NCI-H187 (cell line): ENCODE data around the gene PEX5L.

Experiments used
- DNase-seq, 2 experiments: peaks; one replicate each; lab custom pipeline; 2025; lab: John Stamatoyannopoulos, UW

The PEX5L gene

DNA sequence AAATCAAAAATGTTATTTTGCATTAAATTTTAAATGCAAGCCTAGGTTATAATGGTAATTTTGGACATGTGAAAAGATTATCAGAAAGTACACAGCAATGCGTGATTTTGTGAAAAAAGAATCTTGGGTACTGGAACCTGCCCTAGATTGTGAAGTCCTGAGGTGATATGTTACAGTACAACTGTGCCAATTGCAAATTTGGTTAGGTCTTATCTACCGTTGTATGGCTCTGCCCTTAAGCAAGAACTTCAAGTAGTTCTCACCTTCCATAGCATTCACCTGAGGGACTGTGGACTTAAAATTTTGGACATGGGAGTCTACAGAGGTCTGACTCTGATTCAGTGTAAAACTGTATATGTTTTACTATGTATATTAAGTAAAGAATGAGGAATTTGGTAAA lies 140.2 kb downstream of the PEX5L start:
- DNase-seq, result no peak

- DNase-seq, result no peak
These were observed 141.4 kb downstream of the PEX5L start for GRCh38 chr3:179895330-179895729.

DNA sequence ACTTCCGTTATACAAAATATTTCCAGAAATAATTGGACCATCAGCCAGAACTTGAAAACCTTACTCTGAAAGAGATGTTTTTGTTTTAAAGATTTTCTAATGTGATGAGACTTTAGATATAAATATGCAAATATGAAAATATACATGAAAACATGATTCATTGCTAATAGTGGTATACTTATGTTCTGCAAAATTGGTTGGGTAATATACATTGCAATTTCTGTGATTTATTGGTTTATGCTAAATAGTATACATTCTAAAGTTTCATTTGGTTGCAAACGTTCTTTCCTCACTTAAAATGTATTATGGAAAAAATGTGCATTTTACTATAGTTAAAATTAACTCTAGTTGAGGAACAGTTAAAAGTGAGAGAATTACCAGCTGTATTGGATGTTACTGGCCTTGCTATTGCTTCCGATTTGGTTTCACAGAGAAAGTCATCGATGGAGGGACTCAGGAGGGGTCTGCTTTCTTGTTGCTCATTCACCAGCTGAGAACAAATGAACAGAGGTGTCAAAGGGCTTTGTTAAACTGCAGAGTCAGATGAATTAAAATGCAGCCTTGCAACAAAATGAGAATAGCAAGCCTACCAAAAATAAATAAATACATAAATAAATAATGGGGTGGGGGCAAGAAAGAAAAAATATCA lies 149.3 kb downstream of the PEX5L start:
- DNase-seq, result no peak

- no peak for DNase-seq
These were observed 150.8 kb downstream of the PEX5L start for GRCh38 chr3:179885950-179886349.

- no peak for DNase-seq
These were observed 152.6 kb downstream of the PEX5L start for GRCh38 chr3:179884136-179884535.

DNA sequence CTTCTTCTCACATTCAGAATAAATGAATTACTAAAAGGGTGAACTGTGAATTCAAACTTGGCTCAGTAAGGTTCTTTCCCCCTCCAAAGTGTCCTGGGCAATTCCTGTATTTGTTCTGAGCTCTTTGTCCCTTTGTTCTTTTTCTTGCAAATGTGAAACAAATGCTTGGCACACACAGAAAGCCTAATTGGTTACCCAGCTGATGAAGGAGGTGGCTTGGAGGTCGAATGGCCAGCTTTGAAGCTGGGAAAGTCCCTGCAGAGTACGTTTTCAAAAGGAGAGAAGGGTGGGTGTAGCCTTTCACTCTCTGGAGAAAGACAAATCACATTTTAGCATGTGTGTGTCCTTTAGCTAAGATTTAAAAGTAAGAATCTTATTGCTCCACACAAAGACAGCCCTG lies 154.4 kb downstream of the PEX5L start:
- no peak for DNase-seq

GRCh38 chr3:179881791-179882190 lies 154.9 kb downstream of the PEX5L start:
- no peak for DNase-seq

DNA sequence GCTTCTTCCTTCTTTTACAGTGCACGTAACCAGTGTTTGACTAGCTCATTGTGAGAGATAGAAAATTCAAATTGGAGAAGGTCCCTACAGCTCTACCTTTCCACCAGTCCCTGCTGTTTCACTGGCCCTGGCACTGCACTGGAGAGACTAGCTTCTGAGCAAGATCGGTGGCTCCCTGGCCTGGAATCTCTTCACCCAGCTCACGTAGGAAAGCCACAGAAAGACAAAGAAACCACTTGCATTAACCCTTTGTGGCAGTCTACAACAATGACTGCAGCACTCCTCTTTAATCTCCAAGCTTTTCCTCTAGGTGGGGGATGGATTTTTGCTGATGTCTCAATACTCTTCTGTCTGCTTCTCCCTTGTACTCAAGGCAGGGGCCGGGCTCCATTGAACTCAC lies 155.9 kb downstream of the PEX5L start:
- DNase-seq, result no peak

- no peak for DNase-seq
These were observed 160.3 kb downstream of the PEX5L start for GRCh38 chr3:179876440-179876839.

DNA sequence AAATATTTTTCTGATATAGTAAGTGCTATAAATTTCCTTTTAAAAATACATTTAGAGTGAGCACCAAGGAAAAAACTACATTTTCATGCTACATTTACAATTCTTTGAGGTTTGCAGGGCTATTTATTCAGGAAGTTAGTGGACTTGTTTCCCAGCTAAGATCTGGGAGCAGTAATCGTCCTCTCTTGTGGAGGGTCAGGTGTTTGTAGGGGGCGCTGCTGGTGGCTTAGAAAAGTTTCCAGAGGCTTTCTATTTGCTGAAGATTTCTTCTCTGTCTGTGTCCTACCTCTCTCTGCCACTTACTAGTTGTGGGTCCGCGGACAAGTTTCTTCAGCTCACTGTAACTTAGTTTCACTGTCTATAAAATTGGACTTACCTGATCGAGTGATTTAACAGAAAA lies 163.9 kb downstream of the PEX5L start:
- DNase-seq, result no peak

DNA sequence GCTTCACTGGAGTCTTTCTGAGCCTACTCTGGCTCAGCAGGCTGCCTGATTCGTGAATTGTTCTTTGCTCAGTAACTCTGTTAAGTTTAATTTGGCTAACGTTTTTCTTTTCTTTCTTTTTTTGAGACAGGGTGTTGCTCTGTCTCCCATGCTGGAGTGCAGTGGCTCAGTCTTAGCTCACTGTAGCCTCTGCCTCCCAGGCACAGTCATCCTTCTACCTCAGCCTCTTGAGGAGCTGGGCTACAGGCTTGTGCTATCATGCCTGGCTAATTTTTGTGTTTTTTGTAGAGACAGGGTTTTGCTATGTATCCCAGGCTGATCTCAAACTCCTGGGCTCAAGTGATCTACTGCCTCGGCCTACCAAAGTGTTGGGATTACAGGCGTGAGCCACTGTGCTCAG lies 165.0 kb downstream of the PEX5L start:
- DNase-seq, result no peak

DNA sequence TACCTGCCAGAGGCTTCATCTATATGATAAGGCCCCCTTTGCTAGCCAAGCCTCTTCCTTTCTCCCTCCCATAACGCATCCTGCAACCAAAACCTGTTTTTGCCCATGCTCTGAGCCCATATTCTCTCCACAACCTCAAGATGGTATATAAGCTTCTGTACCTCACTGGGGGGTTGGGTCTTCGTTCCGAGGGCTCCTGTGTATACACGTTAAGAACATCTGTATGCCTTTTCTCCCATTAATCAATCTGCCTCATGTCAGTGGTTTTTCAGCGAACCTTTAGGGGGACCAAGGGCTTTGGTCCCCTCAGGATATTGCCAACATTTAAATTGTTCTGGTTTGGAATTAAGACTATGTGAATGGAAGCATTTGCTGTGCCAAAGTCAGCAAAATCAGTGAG lies 168.0 kb downstream of the PEX5L start:
- no peak for DNase-seq

DNA sequence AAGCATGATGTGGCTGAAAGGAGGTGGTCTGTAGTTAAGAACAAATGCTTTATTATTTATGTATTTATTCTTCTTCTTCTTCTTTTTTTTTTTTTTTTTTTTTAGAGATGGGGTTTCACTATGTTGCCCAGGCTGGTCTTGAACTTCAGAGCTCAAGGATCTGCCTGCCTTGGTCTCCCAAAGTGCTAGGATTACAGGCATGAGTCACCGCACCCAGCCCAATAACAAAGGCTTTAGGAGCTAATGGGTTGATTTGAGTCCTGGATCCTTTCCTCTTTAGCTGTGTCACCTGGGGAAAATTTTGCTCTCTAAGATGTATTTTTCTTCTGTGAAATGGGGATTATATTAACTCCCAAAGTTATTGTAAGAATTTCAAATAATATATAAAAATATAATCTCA lies 168.8 kb downstream of the PEX5L start:
- no peak for DNase-seq

DNA sequence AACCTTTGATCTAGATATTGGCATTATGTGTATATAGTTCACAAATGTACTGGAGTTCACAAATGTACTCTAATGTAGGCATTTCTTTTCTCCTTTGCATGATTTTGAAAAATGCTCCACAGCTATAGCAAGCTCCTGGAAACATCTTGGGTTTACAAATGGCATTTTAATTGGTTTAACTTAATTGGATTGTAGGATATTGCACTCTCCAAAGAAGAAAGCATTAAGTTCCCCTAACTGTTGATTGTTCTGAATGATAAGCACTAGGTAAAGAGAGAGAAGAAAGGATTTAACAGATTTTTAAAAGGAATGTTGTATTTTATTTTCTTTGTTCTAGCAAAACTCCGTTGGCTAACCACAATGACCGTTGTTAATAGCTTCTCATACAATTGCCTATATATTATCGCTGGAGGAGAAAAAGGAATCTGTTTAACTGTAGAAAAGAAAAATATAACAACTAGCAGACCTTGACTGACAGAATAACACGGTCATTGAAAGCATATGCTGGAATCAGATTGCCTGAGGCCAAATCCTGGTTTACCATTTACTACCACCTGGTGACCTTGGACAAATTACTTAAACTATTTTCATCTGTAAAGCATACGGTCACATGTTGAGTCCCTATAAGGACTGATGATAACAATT lies 170.8 kb downstream of the PEX5L start:
- DNase-seq, result no peak

- DNase-seq, result no peak
These were observed 174.8 kb downstream of the PEX5L start for GRCh38 chr3:179861953-179862352.

- DNase-seq, result no peak
These were observed 175.4 kb downstream of the PEX5L start for GRCh38 chr3:179861292-179861691.

DNA sequence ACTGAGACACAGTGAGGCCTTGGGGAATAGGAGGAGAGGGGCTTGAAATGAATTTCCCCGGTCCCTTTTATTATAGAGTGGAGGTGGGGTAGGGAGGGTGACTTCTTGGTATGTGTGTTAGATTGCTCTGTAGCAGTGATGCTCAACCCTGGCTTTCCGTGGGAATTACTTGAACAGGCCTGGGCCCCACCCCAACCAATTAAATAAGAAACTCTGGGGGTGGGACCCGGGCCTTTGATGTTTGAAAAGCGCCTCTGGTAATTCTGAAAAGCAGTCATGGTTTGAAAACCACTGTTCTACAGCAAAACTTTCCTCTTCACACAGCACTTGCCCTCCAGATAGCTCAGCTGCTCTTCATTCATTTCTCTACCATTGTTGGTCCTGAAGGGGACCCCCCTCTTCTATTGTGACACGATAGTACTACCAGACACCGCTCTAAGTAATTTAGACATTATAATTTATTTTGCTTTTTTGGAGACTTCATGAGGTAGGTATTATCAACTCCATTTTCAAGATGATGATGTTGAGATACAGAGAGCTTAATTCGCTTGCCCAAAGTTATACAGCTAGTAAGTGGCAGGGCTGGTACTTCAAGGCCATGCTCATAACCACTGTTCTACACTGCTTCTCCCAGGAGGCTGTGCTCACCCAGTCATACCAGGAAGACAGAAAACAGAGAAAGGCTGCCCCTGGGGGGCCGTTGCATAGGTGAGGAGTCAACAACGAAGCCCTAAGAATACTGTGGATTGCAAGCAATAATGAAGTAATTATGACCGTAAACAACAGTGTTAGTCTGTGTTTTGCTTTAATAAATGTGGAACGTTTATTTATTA lies 176.2 kb downstream of the PEX5L start:
- DNase-seq, result no peak

DNA sequence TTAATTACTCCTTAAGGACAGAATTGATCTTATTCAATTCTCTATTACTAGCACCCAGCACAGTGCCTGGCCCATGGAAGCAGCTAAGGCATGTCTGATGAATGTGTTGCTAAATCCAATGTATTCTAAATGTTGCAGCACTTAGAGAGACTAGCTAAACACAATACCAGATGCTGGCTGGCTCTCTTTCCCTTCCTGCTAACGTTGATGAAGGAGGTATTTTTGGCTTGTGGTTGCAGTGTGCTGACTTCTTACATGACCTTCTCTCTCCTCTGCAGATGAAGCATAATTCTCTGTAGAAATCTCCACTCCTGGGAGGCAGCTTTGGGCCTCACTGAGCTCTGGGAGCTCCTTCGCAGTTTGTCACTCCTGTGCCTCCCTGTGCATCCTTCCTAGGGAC lies 183.6 kb downstream of the PEX5L start:
- no peak for DNase-seq

DNA sequence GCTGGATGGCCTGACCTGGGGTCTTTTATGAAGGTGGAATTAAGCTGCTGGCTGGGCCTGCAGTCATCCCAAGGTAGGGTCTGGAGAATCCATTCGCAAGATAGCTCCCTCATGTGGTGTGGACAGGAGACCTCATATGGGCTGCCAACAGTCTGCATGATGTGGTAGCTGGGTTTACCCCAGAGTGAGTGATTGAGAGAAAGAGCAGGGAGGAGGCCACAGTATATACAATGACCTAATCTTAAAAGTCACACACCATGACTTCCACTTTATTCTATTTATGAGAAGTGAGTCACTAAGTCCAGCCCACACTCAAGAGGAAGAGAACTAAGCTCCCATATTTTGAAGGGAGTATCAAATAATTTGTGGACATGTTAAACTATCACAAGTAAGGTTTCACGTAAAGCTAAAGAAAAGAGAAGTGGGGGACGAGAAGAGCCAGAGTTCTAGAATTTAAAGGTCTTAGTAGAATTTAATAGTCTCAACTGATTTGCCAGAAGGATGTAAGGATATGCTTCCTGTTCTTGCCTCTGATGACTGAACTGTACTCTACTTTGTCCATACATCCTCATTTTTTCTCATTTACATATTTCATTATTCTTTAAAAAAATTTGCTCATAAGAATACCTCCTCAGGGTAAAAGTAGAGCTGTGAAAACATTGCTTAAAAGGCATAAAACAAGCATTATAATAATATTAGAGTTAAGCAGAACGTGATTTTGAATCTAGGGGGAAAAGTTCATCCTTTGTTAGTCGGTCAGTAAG lies 184.4 kb downstream of the PEX5L start:
- DNase-seq, result no peak

- DNase-seq, result no peak
These were observed 188.0 kb downstream of the PEX5L start for GRCh38 chr3:179848711-179849110.

GRCh38 chr3:179842061-179842460 lies 194.7 kb downstream of the PEX5L start:
- DNase-seq, result no peak

- no peak for DNase-seq
These were observed 195.8 kb downstream of the PEX5L start for GRCh38 chr3:179840985-179841384.
